ENCODE results near the gene NKX1-2. TPM values are rescaled to one million over a fixed set of nuclear protein-coding genes. Genes with fewer than 3 reads are reported as not detected.

The NKX1-2 gene
- total RNA-seq, 1 experiment from 2014 or later: 0.36 TPM

- CTCF ChIA-PET: no interaction called here
- intact Hi-C loops (cut with micrococcal nuclease): no loop called here
- Histone ChIP-seq H4K20me1 (ENCODE audit: low read length) (no peaks in the 10 kb centered on the region), H3K27me3 (ENCODE audit: low read length) (no peaks in the 10 kb centered on the region), H3K9me3 (ENCODE audit: low read length) (no peaks in the 10 kb centered on the region), H3K9me2 (replicated peaks; ENCODE audit: low read length) (no peaks in the 10 kb centered on the region), H3K4me3 (ENCODE audit: low read length) (no peak overlapping the region), H3K4me2 (ENCODE audit: low read length) (no peak overlapping the region), H2AFZ (ENCODE audit: low read length) (no peak overlapping the region), H3K27ac (ENCODE audit: low read length) (no peak overlapping the region), H3K4me1 (ENCODE audit: insufficient read depth, low read length) (no peaks in the 10 kb centered on the region), H3K36me3 (ENCODE audit: low read depth, low read length) (no peaks in the 10 kb centered on the region), H3K9ac (ENCODE audit: low read length) (no peak overlapping the region), H3K79me2 (ENCODE audit: low read length) (no peaks in the 10 kb centered on the region), H3F3A (ENCODE audit: low read length, unreplicated experiment) (no peaks in the 10 kb centered on the region)
- DNase-seq (no peak), ATAC-seq (no peak)
- POLR2A ChIA-PET (ENCODE audit: unreplicated experiment): no interaction called here
- BruUV-seq (replicated peaks): no TSS peak
- no peak for TF ChIP-seq EZH2phosphoT487 (IDR thresholded peaks at IDR 0.05; ENCODE audit: borderline replicate concordance, low read length)
- TF ChIP-seq EZH2 (IDR thresholded peaks at IDR 0.05; ENCODE audit: low read length, unreplicated experiment): no peak
- TF ChIP-seq, protein P1, sequence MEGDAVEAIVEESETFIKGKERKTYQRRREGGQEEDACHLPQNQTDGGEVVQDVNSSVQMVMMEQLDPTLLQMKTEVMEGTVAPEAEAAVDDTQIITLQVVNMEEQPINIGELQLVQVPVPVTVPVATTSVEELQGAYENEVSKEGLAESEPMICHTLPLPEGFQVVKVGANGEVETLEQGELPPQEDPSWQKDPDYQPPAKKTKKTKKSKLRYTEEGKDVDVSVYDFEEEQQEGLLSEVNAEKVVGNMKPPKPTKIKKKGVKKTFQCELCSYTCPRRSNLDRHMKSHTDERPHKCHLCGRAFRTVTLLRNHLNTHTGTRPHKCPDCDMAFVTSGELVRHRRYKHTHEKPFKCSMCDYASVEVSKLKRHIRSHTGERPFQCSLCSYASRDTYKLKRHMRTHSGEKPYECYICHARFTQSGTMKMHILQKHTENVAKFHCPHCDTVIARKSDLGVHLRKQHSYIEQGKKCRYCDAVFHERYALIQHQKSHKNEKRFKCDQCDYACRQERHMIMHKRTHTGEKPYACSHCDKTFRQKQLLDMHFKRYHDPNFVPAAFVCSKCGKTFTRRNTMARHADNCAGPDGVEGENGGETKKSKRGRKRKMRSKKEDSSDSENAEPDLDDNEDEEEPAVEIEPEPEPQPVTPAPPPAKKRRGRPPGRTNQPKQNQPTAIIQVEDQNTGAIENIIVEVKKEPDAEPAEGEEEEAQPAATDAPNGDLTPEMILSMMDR (conservative IDR thresholded peaks at IDR 0.05; ENCODE audit: low read depth, low read length): no peak
Observed at GRCh38 chr10:124482876-124483275, 33.0 kb upstream of the NKX1-2 start.

DNA sequence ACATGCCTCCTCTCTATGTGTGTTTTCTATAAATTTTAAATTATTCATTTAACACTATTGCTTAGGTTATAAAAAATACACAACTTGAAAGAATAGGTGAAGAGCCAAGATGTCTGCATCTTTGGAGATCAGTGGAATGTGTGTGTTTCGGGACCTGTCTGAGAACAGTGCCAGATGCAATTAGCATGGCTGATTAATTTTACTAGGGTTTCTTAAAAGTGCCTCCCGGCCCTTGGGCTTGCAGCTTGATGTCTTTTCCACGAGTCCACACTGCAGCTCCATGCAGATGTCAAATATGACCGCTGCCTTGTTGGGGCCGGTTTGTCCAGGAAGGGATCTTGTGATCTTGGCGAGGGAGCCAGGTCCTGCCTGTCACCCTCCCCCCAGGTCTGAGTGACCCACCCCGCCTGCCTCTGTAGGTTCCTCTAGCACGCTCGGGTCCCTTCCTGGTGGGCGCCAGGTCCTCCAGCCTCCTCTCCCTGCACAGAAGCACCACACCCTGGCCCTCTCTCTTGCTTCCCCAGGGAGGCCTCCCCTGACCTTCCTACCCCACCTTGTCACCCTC is 32.5 kb upstream of the NKX1-2 start:
- BruUV-seq (replicated peaks): no TSS peak
- Histone ChIP-seq H2AFZ (ENCODE audit: low read length) (no peak overlapping the region), H3K79me2 (ENCODE audit: low read length) (no peaks in the 10 kb centered on the region), H3K4me2 (ENCODE audit: low read length) (no peak overlapping the region), H4K20me1 (ENCODE audit: low read length) (no peaks in the 10 kb centered on the region), H3K9me3 (ENCODE audit: low read length) (no peaks in the 10 kb centered on the region), H3K36me3 (ENCODE audit: low read depth, low read length) (no peaks in the 10 kb centered on the region), H3F3A (ENCODE audit: low read length, unreplicated experiment) (no peaks in the 10 kb centered on the region), H3K27ac (ENCODE audit: low read length) (no peak overlapping the region), H3K9ac (ENCODE audit: low read length) (no peak overlapping the region), H3K9me2 (replicated peaks; ENCODE audit: low read length) (no peaks in the 10 kb centered on the region), H3K4me1 (ENCODE audit: insufficient read depth, low read length) (no peaks in the 10 kb centered on the region), H3K4me3 (ENCODE audit: low read length) (no peak overlapping the region), H3K27me3 (ENCODE audit: low read length) (no peaks in the 10 kb centered on the region)
- intact Hi-C loops (cut with micrococcal nuclease): no loop called here
- ATAC-seq (no peak), DNase-seq (no peak)
- ChIA-PET CTCF (no interaction called here), POLR2A (ENCODE audit: unreplicated experiment) (no interaction called here)
- TF ChIP-seq, protein P1 (conservative IDR thresholded peaks at IDR 0.05; ENCODE audit: low read depth, low read length): no peak
- TF ChIP-seq EZH2phosphoT487 (IDR thresholded peaks at IDR 0.05; ENCODE audit: borderline replicate concordance, low read length) (no peak), EZH2 (IDR thresholded peaks at IDR 0.05; ENCODE audit: low read length, unreplicated experiment) (no peak)

GRCh38 chr10:124481717-124482116 is 31.9 kb upstream of the NKX1-2 start:
- no peaks in the 10 kb centered on the region for H3K79me2 ChIP-seq (ENCODE audit: low read length)
- H4K20me1 ChIP-seq (ENCODE audit: low read length): no peaks in the 10 kb centered on the region
- CTCF ChIA-PET: no interaction called here
- H3K4me1 ChIP-seq (ENCODE audit: insufficient read depth, low read length): no peaks in the 10 kb centered on the region
- H3K4me2 ChIP-seq (ENCODE audit: low read length): no peak overlapping the region
- TF ChIP-seq EZH2phosphoT487 (IDR thresholded peaks at IDR 0.05; ENCODE audit: borderline replicate concordance, low read length): no peak
- TF ChIP-seq, protein P1 (conservative IDR thresholded peaks at IDR 0.05; ENCODE audit: low read depth, low read length): no peak
- no peak for TF ChIP-seq EZH2 (IDR thresholded peaks at IDR 0.05; ENCODE audit: low read length, unreplicated experiment)
- H3K36me3 ChIP-seq (ENCODE audit: low read depth, low read length): no peaks in the 10 kb centered on the region
- POLR2A ChIA-PET (ENCODE audit: unreplicated experiment): no interaction called here
- H3K9ac ChIP-seq (ENCODE audit: low read length): no peak overlapping the region
- DNase-seq (no peak), ATAC-seq (no peak)
- no peak overlapping the region for H3K27ac ChIP-seq (ENCODE audit: low read length)
- BruUV-seq (replicated peaks): no TSS peak
- no peaks in the 10 kb centered on the region for H3F3A ChIP-seq (ENCODE audit: low read length, unreplicated experiment)
- intact Hi-C loops (cut with micrococcal nuclease): no loop called here
- H2AFZ ChIP-seq (ENCODE audit: low read length): no peak overlapping the region
- H3K9me3 ChIP-seq (ENCODE audit: low read length): no peaks in the 10 kb centered on the region
- H3K4me3 ChIP-seq (ENCODE audit: low read length): no peak overlapping the region
- H3K9me2 ChIP-seq (replicated peaks; ENCODE audit: low read length): no peaks in the 10 kb centered on the region
- H3K27me3 ChIP-seq (ENCODE audit: low read length): no peaks in the 10 kb centered on the region
